Activated T-cell treated with anti-CD3 and anti-CD28 coated beads, Interleukin-2, amount 50 U/mL, for 1 hour (primary cell): ENCODE results near the gene NTPCR.

Experiments used
- DNase-seq: peaks from one replicate; pipeline ENCODE4 v3.0.0-alpha.2; 2020

The NTPCR gene

GRCh38 chr1:233019778-233020325 lies 69.4 kb downstream of the NTPCR start:
- no peak for DNase-seq

- DNase-seq = no peak
These were observed 70.0 kb downstream of the NTPCR start for GRCh38 chr1:233020426-233020825.

- DNase-seq = no peak
These were observed 71.8 kb downstream of the NTPCR start for GRCh38 chr1:233022246-233022645.

GRCh38 chr1:233024199-233024598 lies 73.8 kb downstream of the NTPCR start:
- DNase-seq = no peak

- DNase-seq = no peak
These were observed 74.7 kb downstream of the NTPCR start for GRCh38 chr1:233025157-233025556.

GRCh38 chr1:233025567-233025966 lies 75.2 kb downstream of the NTPCR start:
- no peak for DNase-seq

GRCh38 chr1:233027046-233027445 lies 76.6 kb downstream of the NTPCR start:
- DNase-seq = no peak

GRCh38 chr1:233031521-233031920 lies 81.1 kb downstream of the NTPCR start:
- DNase-seq = no peak

- no peak for DNase-seq
These were observed 82.5 kb downstream of the NTPCR start for GRCh38 chr1:233032916-233033315.

GRCh38 chr1:233033361-233033760 lies 83.0 kb downstream of the NTPCR start:
- no peak for DNase-seq
